NCI-H146 treated with DMSO at 0.1 percent for 48 hours (cell line): ENCODE results near the gene CSPG5.

Experiments used
- DNase-seq: peaks from one replicate; lab custom pipeline; 2025; ENCODE audit not compliant: unreplicated experiment; lab: John Stamatoyannopoulos, UW

The CSPG5 gene, protein sequence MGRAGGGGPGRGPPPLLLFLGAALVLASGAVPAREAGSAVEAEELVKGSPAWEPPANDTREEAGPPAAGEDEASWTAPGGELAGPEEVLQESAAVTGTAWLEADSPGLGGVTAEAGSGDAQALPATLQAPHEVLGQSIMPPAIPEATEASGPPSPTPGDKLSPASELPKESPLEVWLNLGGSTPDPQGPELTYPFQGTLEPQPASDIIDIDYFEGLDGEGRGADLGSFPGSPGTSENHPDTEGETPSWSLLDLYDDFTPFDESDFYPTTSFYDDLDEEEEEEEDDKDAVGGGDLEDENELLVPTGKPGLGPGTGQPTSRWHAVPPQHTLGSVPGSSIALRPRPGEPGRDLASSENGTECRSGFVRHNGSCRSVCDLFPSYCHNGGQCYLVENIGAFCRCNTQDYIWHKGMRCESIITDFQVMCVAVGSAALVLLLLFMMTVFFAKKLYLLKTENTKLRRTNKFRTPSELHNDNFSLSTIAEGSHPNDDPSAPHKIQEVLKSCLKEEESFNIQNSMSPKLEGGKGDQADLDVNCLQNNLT

DNA sequence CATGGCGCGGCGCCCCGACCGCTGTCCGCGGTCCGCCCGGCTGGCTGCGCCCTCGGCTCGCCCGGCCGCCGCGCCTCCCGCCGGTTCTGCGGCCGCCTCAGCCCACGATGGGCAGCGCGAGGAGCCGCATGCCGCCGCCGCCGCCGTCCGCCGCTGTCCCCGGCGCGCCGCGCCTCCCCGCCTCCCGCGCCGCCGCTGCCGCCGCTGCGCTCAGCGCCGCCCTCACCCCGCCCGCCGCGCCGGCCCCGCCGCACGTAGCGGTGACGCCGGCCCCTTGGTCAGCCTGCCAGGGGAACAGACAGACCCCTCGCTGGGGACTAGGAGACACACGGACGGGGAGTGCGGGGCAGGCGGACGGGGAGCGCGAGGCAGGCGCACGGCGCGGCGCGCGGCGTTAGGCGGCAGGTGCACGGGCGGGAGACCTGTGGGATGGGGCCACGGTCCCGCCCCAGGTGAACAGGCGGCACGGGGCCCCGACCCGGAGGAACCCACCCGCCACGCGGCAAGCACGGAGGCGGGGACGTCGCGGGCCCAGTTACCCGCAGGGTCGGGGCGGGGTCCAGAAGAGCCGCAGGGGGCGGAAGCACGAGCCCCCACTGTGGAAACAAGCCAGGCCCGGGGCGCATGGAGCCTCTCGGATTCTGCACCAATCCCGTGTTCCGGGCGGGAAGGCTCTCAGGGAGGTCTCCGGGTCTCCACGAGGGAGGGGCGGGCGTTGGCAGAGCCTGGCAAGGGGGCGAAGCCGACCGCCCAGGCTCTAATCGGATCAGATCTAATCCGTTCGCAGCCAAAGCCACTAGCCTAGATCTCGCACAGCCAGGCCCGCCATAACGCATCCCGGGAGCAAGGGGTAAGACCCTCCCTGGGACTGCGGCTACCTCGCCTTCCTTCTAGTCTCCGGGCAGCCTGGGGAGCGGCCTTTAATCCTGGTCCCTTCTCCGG lies at the start of gene CSPG5:
Gene CSPG5 (minus strand): TSS at position 175 of the 942 bp plus-strand sequence. CDS start 172 bp downstream, at position 3.
- DNase-seq = no peak

DNA sequence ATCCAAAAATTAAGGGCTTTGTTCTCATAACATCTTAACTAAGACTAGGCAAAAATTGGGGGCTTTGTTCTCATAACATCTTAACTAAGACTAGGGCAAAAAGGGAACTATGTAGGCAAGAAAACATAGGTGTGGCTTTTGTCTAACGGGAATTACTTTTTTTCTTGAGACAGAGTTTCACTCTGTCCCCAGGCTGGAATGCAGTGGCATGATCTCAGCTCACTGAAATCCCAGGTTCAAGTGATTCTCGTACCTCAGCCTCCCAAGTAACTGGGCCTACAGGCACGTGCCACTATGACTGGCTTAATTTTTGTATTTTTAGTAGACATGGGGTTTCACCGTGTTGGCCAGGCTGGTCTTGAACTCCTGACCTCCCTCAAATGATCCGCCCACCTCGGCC lies 49.8 kb upstream of the CSPG5 start:
- no peak for DNase-seq

DNA sequence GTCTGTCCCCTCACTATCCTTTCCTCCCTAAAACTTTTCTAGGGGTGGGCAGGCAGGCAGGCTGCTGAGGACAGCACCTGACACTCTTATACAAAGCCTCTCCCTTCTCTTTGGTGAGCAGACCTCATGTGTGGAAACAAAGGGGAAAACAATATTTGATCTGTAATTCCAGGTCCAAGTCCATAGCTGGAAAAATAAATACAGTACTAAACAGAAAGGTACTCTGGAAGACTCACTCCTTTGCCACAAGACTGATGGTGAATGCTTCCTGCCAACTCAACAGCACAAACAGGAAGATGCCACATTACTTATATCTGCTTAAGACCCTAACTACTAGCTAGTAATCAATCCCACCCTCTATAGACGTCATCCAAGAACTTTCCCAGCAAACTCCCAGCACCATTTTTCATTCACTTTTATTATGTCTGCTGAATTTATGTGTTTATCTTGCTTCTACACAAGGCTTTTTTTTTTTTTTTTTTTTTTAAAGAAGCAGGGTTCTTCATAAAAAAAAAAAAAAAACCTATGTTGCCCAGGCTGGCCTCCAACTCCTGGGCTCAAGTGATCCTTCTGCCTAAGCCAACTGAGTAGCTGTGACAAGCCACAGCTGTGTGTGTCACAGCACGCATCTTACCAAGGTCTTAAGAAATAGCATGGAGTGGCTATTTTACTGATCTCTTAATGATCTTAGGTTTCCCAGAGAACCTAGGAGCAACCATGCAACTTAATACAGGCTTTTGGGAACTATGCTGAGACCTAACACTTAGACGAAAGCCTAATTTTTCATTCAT lies 44.2 kb upstream of the CSPG5 start:
- DNase-seq = no peak

- no peak for DNase-seq
Observed at GRCh38 chr3:47617086-47618010, 38.7 kb upstream of the CSPG5 start.

- DNase-seq = no peak
Observed at GRCh38 chr3:47614788-47615187, 36.1 kb upstream of the CSPG5 start.

GRCh38 chr3:47613722-47614121 lies 35.1 kb upstream of the CSPG5 start:
- no peak for DNase-seq

DNA sequence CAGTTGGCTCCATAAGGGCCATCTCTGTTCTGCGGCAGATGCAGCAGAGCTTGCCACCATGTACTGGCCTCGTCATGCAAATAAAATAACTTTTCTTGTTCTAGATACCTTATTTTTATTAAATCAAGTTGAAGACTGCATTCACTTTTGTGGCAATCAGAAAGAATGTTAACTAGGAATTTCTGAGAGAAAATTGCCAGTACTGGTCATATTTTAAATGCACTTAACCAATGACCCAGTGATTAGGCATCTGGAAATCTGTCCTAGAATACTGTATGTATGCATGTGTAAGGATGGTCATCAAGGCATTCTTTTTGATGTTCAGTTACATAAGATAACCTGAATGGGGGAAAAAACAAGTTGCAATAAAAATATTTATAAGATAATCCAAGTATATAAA lies 34.2 kb upstream of the CSPG5 start:
- DNase-seq = no peak

DNA sequence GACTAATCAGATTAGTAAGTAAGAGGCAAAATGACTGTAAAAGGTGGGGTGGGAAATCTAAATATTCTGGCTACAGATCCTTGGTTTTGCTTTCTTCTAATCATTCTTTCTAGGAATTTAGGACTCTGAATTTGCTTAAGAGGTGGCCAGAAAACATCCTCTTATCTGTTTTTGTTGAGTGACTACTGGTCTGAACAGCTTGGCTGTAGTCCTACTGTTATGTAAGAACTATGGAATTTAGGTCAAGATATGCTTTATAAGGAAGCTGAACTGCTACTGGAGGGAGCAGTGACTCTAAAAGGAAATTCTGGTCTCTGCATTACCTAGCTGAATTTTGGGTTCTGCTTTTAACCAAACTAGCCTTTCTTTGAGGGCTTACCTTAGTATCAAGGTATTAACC lies 33.5 kb upstream of the CSPG5 start:
- no peak for DNase-seq

GRCh38 chr3:47611576-47611975 lies 32.9 kb upstream of the CSPG5 start:
- no peak for DNase-seq

- no peak for DNase-seq
Observed at GRCh38 chr3:47610583-47610982, 31.9 kb upstream of the CSPG5 start.

DNA sequence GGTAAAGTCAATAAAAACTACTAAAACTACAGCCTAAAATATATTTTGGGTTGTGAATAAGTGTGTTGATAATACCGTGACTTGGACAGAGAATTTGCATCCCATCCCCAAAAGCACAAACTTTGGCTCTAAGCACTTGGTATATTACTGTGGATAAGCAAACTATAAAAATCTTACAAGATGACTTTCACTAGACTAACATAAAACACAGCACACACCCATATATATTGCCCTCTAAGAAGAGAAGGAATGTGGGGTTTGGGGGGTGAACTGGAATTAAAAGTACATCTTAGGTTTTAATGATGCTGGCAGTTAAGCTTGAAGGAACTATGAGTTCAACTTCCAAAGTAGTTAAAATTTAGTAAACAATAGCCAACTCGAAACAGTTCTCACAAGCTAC lies 28.7 kb upstream of the CSPG5 start:
- DNase-seq = no peak

- DNase-seq = no peak
Observed at GRCh38 chr3:47606165-47606564, 27.5 kb upstream of the CSPG5 start.

DNA sequence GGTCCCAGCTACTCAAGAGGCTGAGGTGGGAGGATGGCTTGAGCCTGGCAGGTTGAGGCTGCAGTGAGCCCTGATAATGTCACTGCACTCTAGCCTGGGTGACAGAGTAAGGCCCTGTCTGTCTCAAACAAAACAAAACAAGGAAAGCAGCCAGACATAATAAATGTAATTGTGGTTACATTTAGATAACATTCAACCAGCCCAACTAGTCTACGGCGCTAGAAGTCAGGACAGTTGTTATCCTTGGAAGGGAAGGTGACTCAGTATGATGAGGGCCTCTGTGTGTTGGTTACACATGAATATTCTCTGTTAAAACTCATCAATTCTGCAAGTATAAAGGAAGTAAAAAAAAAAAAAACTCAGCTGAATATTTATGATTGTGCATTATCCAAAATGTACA lies 27.0 kb upstream of the CSPG5 start:
- no peak for DNase-seq

- no peak for DNase-seq
Observed at GRCh38 chr3:47604145-47604544, 25.5 kb upstream of the CSPG5 start.

- DNase-seq = no peak
Observed at GRCh38 chr3:47603332-47603731, 24.7 kb upstream of the CSPG5 start.

DNA sequence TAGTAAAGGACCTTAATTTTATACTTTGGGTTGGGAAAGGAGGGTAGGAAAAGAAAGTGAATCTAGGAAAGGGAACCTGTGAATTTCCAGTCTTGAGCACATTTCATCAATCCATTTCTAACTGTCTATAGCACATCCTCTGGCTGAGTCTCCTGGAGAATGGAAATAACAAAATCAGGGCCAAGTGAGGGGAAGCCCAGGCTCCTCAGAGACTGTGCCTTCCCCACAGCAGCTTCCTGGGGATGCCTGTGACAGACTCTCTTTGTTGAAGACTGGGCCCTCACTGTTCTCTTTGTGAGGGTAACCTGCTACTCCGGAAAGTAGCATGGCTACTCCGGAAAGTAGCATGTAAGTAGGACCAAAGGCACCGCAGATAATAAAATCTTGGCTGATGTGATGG lies 22.6 kb upstream of the CSPG5 start:
- no peak for DNase-seq

DNA sequence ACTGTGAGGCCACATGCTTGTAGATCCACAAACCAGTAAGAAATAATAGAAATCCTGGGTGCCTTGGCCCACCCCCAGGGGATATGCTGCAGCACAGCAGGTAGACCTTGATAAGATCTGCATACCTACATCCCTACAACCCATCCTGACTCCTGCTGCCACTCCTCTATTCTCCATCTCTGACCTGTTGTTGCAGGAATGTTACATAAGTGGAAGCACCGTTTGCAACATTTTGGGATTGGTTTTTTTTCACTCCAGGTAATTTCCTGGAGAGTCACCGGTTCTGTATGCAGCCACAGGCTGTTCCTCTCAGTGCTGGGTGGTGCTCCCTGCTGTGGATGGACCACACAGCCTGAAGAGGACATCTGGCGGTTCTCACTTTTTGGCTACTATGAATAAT lies 16.1 kb upstream of the CSPG5 start:
- DNase-seq = no peak

DNA sequence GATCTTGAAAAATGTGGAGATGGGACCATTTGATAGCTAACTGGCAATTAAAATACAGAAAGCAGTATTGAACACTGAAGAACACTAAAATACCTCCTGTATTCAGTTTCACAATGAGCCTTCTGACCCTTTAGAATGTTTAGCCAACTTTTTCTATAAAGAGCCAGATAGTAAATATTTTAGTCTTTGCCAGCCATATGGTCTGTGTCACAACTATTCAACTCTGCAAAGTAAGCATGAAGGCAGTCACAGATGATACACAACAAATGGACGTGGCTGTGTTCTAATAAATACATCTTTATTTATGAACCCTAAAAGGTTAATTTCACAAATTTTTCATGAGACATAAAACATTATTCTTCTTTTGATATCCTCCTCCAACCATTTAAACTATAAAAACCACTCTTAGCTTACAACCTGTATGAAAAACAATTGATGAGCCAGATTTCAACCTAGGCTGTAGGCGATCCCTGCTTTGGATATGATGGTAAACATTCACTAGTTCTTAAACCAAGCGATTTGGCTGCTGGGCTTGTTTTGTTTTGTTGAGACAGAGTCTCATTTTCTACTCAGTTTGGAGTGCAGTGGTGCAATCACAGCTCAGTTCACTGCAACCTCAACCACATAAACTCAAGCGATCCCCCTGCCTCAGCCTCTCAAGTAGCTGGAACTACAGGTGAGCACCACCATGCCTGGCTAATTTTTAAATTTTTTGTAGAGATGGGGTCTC lies 13.6 kb upstream of the CSPG5 start:
- no peak for DNase-seq

DNA sequence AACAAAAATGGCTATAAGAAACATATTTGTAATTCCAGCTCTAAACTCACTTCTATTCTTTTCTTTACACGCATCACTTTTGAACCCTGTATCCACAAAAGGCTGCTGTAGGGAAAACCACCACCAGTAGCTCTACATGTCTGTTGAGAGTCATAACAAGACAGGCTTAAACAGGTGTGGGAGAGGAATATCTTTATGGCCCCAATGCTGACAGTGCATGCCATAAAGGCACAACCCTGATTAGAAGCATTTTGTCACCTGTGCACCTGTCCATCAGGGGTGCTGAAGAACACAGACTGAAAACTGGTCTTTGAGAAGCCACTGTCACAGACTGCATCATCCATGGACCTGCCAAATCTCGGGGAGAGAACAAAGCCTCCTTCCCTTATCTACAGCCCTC lies 11.6 kb upstream of the CSPG5 start:
- DNase-seq = no peak
